ENCODE data around the gene PKNOX2.

- TF ChIP-seq RAD21 (IDR thresholded peaks at IDR 0.05) (no peak), EGR1 (IDR thresholded peaks at IDR 0.05; ENCODE audit: low read depth in 2 of 2) (no peak), REST (IDR thresholded peaks at IDR 0.05) (no peak), JUND (IDR thresholded peaks at IDR 0.05) (no peak), NR2F2 (IDR thresholded peaks at IDR 0.05) (no peak), SP1 (IDR thresholded peaks at IDR 0.05) (no peak), ZBTB33 (IDR thresholded peaks at IDR 0.05) (no peak), HNF4G (IDR thresholded peaks at IDR 0.05) (no peak), MAX (IDR thresholded peaks at IDR 0.05) (no peak), FOXA1 (IDR thresholded peaks at IDR 0.05) (no peak), GABPA (IDR thresholded peaks at IDR 0.05 in 1 of 2, conservative IDR thresholded peaks at IDR 0.05 in 1 of 2) (no peak)
- TF ChIP-seq, protein P1, sequence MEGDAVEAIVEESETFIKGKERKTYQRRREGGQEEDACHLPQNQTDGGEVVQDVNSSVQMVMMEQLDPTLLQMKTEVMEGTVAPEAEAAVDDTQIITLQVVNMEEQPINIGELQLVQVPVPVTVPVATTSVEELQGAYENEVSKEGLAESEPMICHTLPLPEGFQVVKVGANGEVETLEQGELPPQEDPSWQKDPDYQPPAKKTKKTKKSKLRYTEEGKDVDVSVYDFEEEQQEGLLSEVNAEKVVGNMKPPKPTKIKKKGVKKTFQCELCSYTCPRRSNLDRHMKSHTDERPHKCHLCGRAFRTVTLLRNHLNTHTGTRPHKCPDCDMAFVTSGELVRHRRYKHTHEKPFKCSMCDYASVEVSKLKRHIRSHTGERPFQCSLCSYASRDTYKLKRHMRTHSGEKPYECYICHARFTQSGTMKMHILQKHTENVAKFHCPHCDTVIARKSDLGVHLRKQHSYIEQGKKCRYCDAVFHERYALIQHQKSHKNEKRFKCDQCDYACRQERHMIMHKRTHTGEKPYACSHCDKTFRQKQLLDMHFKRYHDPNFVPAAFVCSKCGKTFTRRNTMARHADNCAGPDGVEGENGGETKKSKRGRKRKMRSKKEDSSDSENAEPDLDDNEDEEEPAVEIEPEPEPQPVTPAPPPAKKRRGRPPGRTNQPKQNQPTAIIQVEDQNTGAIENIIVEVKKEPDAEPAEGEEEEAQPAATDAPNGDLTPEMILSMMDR (IDR thresholded peaks at IDR 0.05; ENCODE audit: low read depth, low read length, missing input control) = no peak
Observed at GRCh38 chr11:125173556-125173955, 9.0 kb downstream of the PKNOX2 start.
